ENCODE measurements around the gene DNAI2. TPM values are rescaled to one million over a fixed set of nuclear protein-coding genes. Genes with fewer than 3 reads are reported as not detected.
A peak's percentile ranks its signal among the peaks of the same experiment; 100 is the strongest.

Gene DNAI2
- total and polyA plus RNA-seq, 3 donors from 2014 or later = 19.6 to 80.5 (median 26.9) TPM

- no peaks in the 10 kb centered on the region for H3K27me3 ChIP-seq
- intact Hi-C loops (cut with DNase I; ENCODE audit: low total_unique reads) = no loop called here
- WGBS, 2 donors = 80% methylated on average over 16 to 19 of the region's 19 CpGs
- DNase-seq = no peak
- TF ChIP-seq POLR2A (IDR thresholded peaks at IDR 0.05) = no peak
- no peak for TF ChIP-seq CTCF (IDR thresholded peaks at IDR 0.05)
- H3K36me3 ChIP-seq (ENCODE audit: low read depth, missing control alignments) = no peaks in the 10 kb centered on the region
- H3K4me1 ChIP-seq = no peaks in the 10 kb centered on the region
- H3K9me3 ChIP-seq = no peaks in the 10 kb centered on the region
- H3K27ac ChIP-seq = no peak overlapping the region
- no peak overlapping the region for H3K4me3 ChIP-seq
These were observed 75.1 kb downstream of the DNAI2 start for GRCh38 chr17:74349120-74349519.

- Histone ChIP-seq H3K4me1 (no peaks in the 10 kb centered on the region), H3K27me3 (no peaks in the 10 kb centered on the region), H3K4me3 (no peak overlapping the region), H3K36me3 (ENCODE audit: low read depth, missing control alignments) (no peaks in the 10 kb centered on the region), H3K27ac (no peak overlapping the region), H3K9me3 (no peaks in the 10 kb centered on the region)
- TF ChIP-seq POLR2A (IDR thresholded peaks at IDR 0.05) (no peak), CTCF (IDR thresholded peaks at IDR 0.05) (no peak)
- no peak for DNase-seq
- intact Hi-C loops (cut with DNase I; ENCODE audit: low total_unique reads) = no loop called here
- 82 to 90% methylated on average over 10 to 20 of the region's 20 CpGs for WGBS, 2 donors
These were observed 76.5 kb downstream of the DNAI2 start for GRCh38 chr17:74350486-74350885.

- DNase-seq = peak; percentile 20
- Histone ChIP-seq H3K36me3 (ENCODE audit: low read depth, missing control alignments) (no peaks in the 10 kb centered on the region), H3K4me3 (peak overlapping the region in 1 of 2 donors; percentile 3), H3K27ac (no peak overlapping the region), H3K9me3 (no peaks in the 10 kb centered on the region), H3K27me3 (no peaks in the 10 kb centered on the region), H3K4me1 (no peaks in the 10 kb centered on the region)
- 3 to 52% methylated on average over 2 to 55 of the region's 55 CpGs for WGBS, 2 donors
- intact Hi-C loops (cut with DNase I; ENCODE audit: low total_unique reads) = no loop called here
- TF ChIP-seq CTCF (IDR thresholded peaks at IDR 0.05) = no peak
- TF ChIP-seq POLR2A (IDR thresholded peaks at IDR 0.05) = no peak
These were observed 77.6 kb downstream of the DNAI2 start for GRCh38 chr17:74351552-74352210.

GRCh38 chr17:74353446-74354060 lies 79.5 kb downstream of the DNAI2 start:
- H3K27ac ChIP-seq = no peak overlapping the region
- intact Hi-C loops (cut with DNase I; ENCODE audit: low total_unique reads) = no loop called here
- DNase-seq = no peak
- no peak overlapping the region for H3K4me3 ChIP-seq
- no peaks in the 10 kb centered on the region for H3K27me3 ChIP-seq
- no peaks in the 10 kb centered on the region for H3K4me1 ChIP-seq
- WGBS, 2 donors = 81 to 86% methylated on average over 10 of the region's 10 CpGs
- H3K9me3 ChIP-seq = no peaks in the 10 kb centered on the region
- H3K36me3 ChIP-seq (ENCODE audit: low read depth, missing control alignments) = no peaks in the 10 kb centered on the region
- TF ChIP-seq POLR2A (IDR thresholded peaks at IDR 0.05) = no peak

GRCh38 chr17:74354123-74354522 lies 80.1 kb downstream of the DNAI2 start:
- no peak overlapping the region for H3K27ac ChIP-seq
- TF ChIP-seq POLR2A (IDR thresholded peaks at IDR 0.05) = no peak
- TF ChIP-seq CTCF (IDR thresholded peaks at IDR 0.05) = peak; percentile 32 to 59 (median 41)
- H3K36me3 ChIP-seq (ENCODE audit: low read depth, missing control alignments) = no peaks in the 10 kb centered on the region
- 41 to 49% methylated on average over 10 to 29 of the region's 29 CpGs for WGBS, 2 donors
- H3K27me3 ChIP-seq = no peaks in the 10 kb centered on the region
- H3K4me3 ChIP-seq = no peak overlapping the region
- DNase-seq = peak; percentile 74
- no peaks in the 10 kb centered on the region for H3K9me3 ChIP-seq
- intact Hi-C loops (cut with DNase I; ENCODE audit: low total_unique reads) = no loop called here
- H3K4me1 ChIP-seq = no peaks in the 10 kb centered on the region

All from testis (tissue), 3 donors.